Neuronal stem cell (in vitro differentiated cells): ENCODE data around the gene KIF1C.
A peak's percentile ranks its signal among the peaks of the same experiment; 100 is the strongest.

Experiments
- DNase-seq: peaks from one replicate; pipeline ENCODE4 v3.0.0-alpha.2; 2013; ENCODE audit warnings: low spot score
- H2AFZ ChIP-seq: one replicate; pipeline ENCODE4 v1.6.1; 2013; ENCODE audit warnings: mild to moderate bottlenecking, low read length, inconsistent platforms
- H2AK5ac ChIP-seq: 2 replicates; pipeline ENCODE4 v1.6.1; 2013; ENCODE audit warnings: low read depth, mild to moderate bottlenecking, inconsistent platforms, low read length, moderate library complexity, mixed read lengths
- H2BK120ac ChIP-seq: 2 replicates; pipeline ENCODE4 v1.6.1; 2013; ENCODE audit warnings: low read depth, mild to moderate bottlenecking, inconsistent platforms, low read length, moderate library complexity, mixed read lengths
- H2BK12ac ChIP-seq: one replicate; pipeline ENCODE4 v1.6.1; 2013; ENCODE audit warnings: low read length, inconsistent platforms
- H2BK15ac ChIP-seq: 2 replicates; pipeline ENCODE4 v1.6.1; 2013; ENCODE audit warnings: mild to moderate bottlenecking, low read length, inconsistent platforms, mixed read lengths
- H2BK5ac ChIP-seq: one replicate; pipeline ENCODE4 v1.6.1; 2013; ENCODE audit warnings: inconsistent platforms, mild to moderate bottlenecking, low read length, moderate library complexity
- H3K14ac ChIP-seq: one replicate; pipeline ENCODE4 v1.6.1; 2013; ENCODE audit warnings: low read length, inconsistent platforms
- H3K18ac ChIP-seq: 2 replicates; pipeline ENCODE4 v1.6.1; 2013; ENCODE audit warnings: low read length, inconsistent platforms
- H3K23ac ChIP-seq: 2 replicates; pipeline ENCODE4 v1.6.1; 2013; ENCODE audit warnings: low read depth, mild to moderate bottlenecking, mixed read lengths, low read length, inconsistent platforms; ENCODE audit not compliant: poor library complexity
- H3K27ac ChIP-seq: replicated peaks from 3 replicates; pipeline ENCODE4 v1.5.1; 2013; ENCODE audit warnings: low read length, inconsistent platforms
- H3K27me3 ChIP-seq, 3 experiments: 2 replicates each; pipeline ENCODE4 v1.6.1; 2013; ENCODE audit warnings: low read length in 3 of 3, mild to moderate bottlenecking in 2 of 3, inconsistent platforms in 1 of 3, low read depth in 1 of 3, mixed read lengths in 1 of 3, moderate library complexity in 1 of 3; ENCODE audit not compliant: control insufficient read depth in 3 of 3, insufficient read depth in 3 of 3
- H3K36me3 ChIP-seq, 2 donors: replicated peaks in 1 of 2; 2 replicates each; pipeline ENCODE4 v1.6.1; 2013; ENCODE audit warnings: low read length in 2 of 2; ENCODE audit not compliant: control insufficient read depth in 2 of 2, insufficient read depth in 2 of 2
- H3K4ac ChIP-seq: 2 replicates; pipeline ENCODE4 v1.6.1; 2013; ENCODE audit warnings: inconsistent platforms, mild to moderate bottlenecking, low read length, moderate library complexity
- H3K4me1 ChIP-seq, 2 donors: 1 replicate in 1 of 2; 2 replicates in 1 of 2; pipeline ENCODE4 v1.6.1; 2013; ENCODE audit warnings: low read length in 2 of 2, low read depth in 1 of 2; ENCODE audit not compliant: control insufficient read depth in 2 of 2, insufficient read depth in 1 of 2
- H3K4me2 ChIP-seq: one replicate; pipeline ENCODE4 v1.6.1; 2013; ENCODE audit warnings: mild to moderate bottlenecking, low read length, inconsistent platforms; ENCODE audit not compliant: insufficient read depth, poor library complexity, severe bottlenecking
- H3K4me3 ChIP-seq, 2 donors: 2 replicates each; pipeline ENCODE4 v1.5.1; 2013; ENCODE audit warnings: low read length in 2 of 2, mild to moderate bottlenecking in 2 of 2, inconsistent platforms in 1 of 2, moderate library complexity in 1 of 2
- H3K79me1 ChIP-seq: one replicate; pipeline ENCODE4 v1.6.1; 2013; ENCODE audit warnings: low read depth, mild to moderate bottlenecking, inconsistent platforms, low read length, moderate library complexity
- H3K9ac ChIP-seq: one replicate; pipeline ENCODE4 v1.6.1; 2013; ENCODE audit warnings: mild to moderate bottlenecking, low read depth, low read length, inconsistent platforms; ENCODE audit not compliant: poor library complexity
- H3K9me3 ChIP-seq, 2 donors: replicated peaks in 1 of 2; 2 replicates each; pipeline versions ENCODE3 to v1.6.1; 2013; ENCODE audit warnings: low read length in 2 of 2, mild to moderate bottlenecking in 2 of 2, inconsistent platforms in 1 of 2, low read depth in 1 of 2, mixed read lengths in 1 of 2, moderate library complexity in 1 of 2; ENCODE audit not compliant: control insufficient read depth in 2 of 2, insufficient read depth in 1 of 2
- H4K8ac ChIP-seq: one replicate; pipeline ENCODE4 v1.6.1; 2013; ENCODE audit warnings: low read depth, mild to moderate bottlenecking, inconsistent platforms, low read length, moderate library complexity
- H4K91ac ChIP-seq: one replicate; pipeline ENCODE4 v1.6.1; 2013; ENCODE audit warnings: low read length, low read depth, mild to moderate bottlenecking, inconsistent platforms; ENCODE audit not compliant: poor library complexity
- WGBS, 2 donors: extraction: QIAGEN DNeasy Blood & Tissue Kit; methylation state at CpG; one replicate each; pipeline ENCODE4 v1.1.7; 2013; ENCODE audit warnings: missing lambda C conversion rate in 2 of 2, mixed read lengths in 1 of 2; ENCODE audit not compliant: insufficient read length in 2 of 2, insufficient replicate concordance in 1 of 2; ENCODE audit errors: extremely low coverage in 2 of 2; 5-methylcytosine and 5-hydroxymethylcytosine counted together

KIF1C gene

DNA sequence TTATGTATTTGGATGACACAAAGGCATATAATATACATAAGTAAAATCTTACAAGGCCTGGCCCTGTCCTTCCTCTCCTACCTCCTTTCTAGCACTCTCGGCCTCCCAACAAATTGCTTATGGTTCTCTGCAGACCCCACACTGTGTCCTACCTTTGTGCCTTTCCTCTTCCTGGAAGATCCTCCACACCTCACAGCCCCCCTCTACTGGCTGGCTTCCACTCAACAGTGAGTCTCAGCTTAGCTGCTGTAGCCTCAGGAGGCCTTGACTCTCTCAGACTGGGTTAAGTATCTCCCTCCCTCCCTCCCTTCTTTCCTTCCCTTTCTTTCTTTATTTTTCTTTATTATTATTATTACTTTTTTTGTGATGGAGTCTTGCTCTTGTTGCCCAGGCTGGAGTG is 45.8 kb downstream of the KIF1C start:
- Histone ChIP-seq H3K4ac (no peak overlapping the region), H4K91ac (no peak overlapping the region), H3K27ac (no peak overlapping the region), H3K14ac (no peak overlapping the region), H3K4me1 (no peaks in the 10 kb centered on the region), H3K4me2 (no peak overlapping the region), H3K36me3 (no peaks in the 10 kb centered on the region), H2BK15ac (no peak overlapping the region), H3K9ac (no peak overlapping the region), H2AK5ac (no peak overlapping the region), H3K79me1 (no peaks in the 10 kb centered on the region), H3K27me3 (no peaks in the 10 kb centered on the region), H2BK5ac (no peak overlapping the region), H3K9me3 (peaks cover 0 to 3% of the 10 kb centered on the region in 2 donors), H3K18ac (no peak overlapping the region), H2AFZ (no peak overlapping the region), H4K8ac (no peak overlapping the region), H2BK12ac (no peak overlapping the region), H3K4me3 (no peak overlapping the region), H2BK120ac (no peak overlapping the region), H3K23ac (no peak overlapping the region)
- DNase-seq, result no peak
- no CpG with 5 or more reads among the region's 1 CpG for WGBS, 2 donors

GRCh38 chr17:5044630-5045029 is 46.9 kb downstream of the KIF1C start:
- Histone ChIP-seq H3K79me1 (no peaks in the 10 kb centered on the region), H2BK120ac (no peak overlapping the region), H3K9me3 (peaks cover 0 to 3% of the 10 kb centered on the region in 2 donors), H3K27me3 (no peaks in the 10 kb centered on the region), H2BK12ac (no peak overlapping the region), H3K4me3 (no peak overlapping the region), H3K23ac (peak overlapping the region; percentile 8), H2BK5ac (no peak overlapping the region), H3K9ac (no peak overlapping the region), H3K14ac (no peak overlapping the region), H2AFZ (no peak overlapping the region), H3K18ac (no peak overlapping the region), H2AK5ac (peak overlapping the region; percentile 17), H3K36me3 (no peaks in the 10 kb centered on the region), H2BK15ac (no peak overlapping the region), H3K27ac (no peak overlapping the region), H4K91ac (no peak overlapping the region), H4K8ac (no peak overlapping the region), H3K4ac (no peak overlapping the region), H3K4me2 (no peak overlapping the region), H3K4me1 (peaks cover 0 to 4% of the 10 kb centered on the region in 2 donors)
- DNase-seq, result no peak
- whole genome bisulfite sequencing, 2 donors, result no CpG with 5 or more reads among the region's 5 CpGs

GRCh38 chr17:5045496-5045895 is 47.7 kb downstream of the KIF1C start:
- no peak overlapping the region for H3K14ac ChIP-seq
- H3K18ac ChIP-seq, result no peak overlapping the region
- H2BK15ac ChIP-seq, result no peak overlapping the region
- no peak overlapping the region for H2BK5ac ChIP-seq
- H3K23ac ChIP-seq, result no peak overlapping the region
- H3K4me3 ChIP-seq, result no peak overlapping the region
- no peak overlapping the region for H3K9ac ChIP-seq
- no peaks in the 10 kb centered on the region for H3K36me3 ChIP-seq
- H3K27me3 ChIP-seq, result no peaks in the 10 kb centered on the region
- H3K4me1 ChIP-seq, result peaks cover 2 to 4% of the 10 kb centered on the region in 2 donors
- H3K27ac ChIP-seq, result no peak overlapping the region
- no peak overlapping the region for H3K4ac ChIP-seq
- H2AFZ ChIP-seq, result no peak overlapping the region
- no peak overlapping the region for H4K8ac ChIP-seq
- H3K9me3 ChIP-seq, result peaks cover 0 to under 1% of the 10 kb centered on the region in 2 donors
- H2BK12ac ChIP-seq, result no peak overlapping the region
- H3K4me2 ChIP-seq, result no peak overlapping the region
- no peak overlapping the region for H2AK5ac ChIP-seq
- H4K91ac ChIP-seq, result no peak overlapping the region
- no peaks in the 10 kb centered on the region for H3K79me1 ChIP-seq
- no CpG with 5 or more reads among the region's 6 CpGs for WGBS, 2 donors
- H2BK120ac ChIP-seq, result no peak overlapping the region
- DNase-seq, result no peak

GRCh38 chr17:5047446-5047845 is 49.7 kb downstream of the KIF1C start:
- Histone ChIP-seq H3K9ac (no peak overlapping the region), H3K9me3 (no peaks in the 10 kb centered on the region), H2BK5ac (no peak overlapping the region), H3K4me3 (no peak overlapping the region), H2BK12ac (no peak overlapping the region), H3K4me2 (no peak overlapping the region), H3K27me3 (no peaks in the 10 kb centered on the region), H3K79me1 (no peaks in the 10 kb centered on the region), H2BK15ac (no peak overlapping the region), H3K23ac (no peak overlapping the region), H2AFZ (no peak overlapping the region), H3K18ac (no peak overlapping the region), H3K36me3 (no peaks in the 10 kb centered on the region), H3K4ac (no peak overlapping the region), H4K91ac (no peak overlapping the region), H2AK5ac (no peak overlapping the region), H4K8ac (no peak overlapping the region), H3K27ac (no peak overlapping the region), H3K14ac (no peak overlapping the region), H3K4me1 (peaks cover 2 to 4% of the 10 kb centered on the region in 2 donors), H2BK120ac (no peak overlapping the region)
- WGBS, 2 donors, result no CpG with 5 or more reads among the region's 2 CpGs
- DNase-seq, result no peak
